G401.6 (cell line): ENCODE data around the gene FRMD4B.

ENCODE experiments used
- FAIRE-seq: peaks from 2 replicates; lab custom pipeline; 2012; peaks lifted over from hg19 to GRCh38; lab: Jason Lieb, UNC

The FRMD4B gene

DNA sequence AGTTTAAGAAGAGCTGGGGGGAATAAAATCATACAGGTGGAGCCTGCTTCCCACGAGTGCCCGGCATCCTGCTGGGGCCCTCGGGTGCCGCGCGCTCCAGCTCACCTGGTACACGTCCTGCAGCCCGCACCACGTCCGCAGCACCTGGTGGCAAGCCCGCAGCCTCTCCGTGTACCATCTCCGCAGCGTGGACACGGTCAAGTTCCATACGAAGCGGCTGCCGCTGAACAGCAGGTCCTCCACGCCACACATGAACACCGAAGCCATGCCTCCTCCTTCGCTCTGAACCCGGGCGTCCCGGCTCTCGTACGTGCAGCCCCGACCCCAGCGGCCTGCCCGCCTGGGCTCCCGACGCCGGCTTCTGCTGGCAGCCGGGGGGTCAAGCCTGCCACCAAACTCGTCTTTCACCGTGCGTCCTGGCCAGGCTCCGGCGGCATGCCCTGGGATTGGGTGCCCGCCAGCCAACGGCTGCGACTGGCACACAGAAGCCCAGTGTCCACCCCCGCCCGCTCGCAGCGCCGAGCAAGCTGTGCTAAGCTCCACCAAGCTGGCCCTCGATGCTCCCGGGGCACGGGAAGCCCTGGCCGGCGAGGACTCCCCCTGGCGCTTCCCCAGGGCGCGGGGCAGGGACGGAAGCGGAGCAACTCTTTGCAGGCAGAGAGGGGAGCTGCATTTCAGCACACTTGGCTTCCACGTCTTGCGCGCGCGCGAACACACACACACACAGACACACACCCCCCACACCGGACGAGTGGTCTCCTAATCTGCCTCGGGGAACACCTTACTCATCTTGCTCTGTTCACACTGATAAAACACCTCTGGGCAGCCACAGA is at the start of gene FRMD4B:
Gene FRMD4B (minus strand): TSS at position 366 of the 833 bp plus-strand sequence. CDS start 99 bp downstream, at position 267.
- no peak for FAIRE-seq

- FAIRE-seq, result no peak
Observed at GRCh38 chr3:69433969-69434325, 48.1 kb upstream of the FRMD4B start.

GRCh38 chr3:69433121-69433968 is 47.5 kb upstream of the FRMD4B start:
- no peak for FAIRE-seq

GRCh38 chr3:69428657-69429255 is 42.9 kb upstream of the FRMD4B start:
- FAIRE-seq, result no peak

- FAIRE-seq, result peak; percentile 90
Observed at GRCh38 chr3:69426967-69427304, 41.0 kb upstream of the FRMD4B start.

DNA sequence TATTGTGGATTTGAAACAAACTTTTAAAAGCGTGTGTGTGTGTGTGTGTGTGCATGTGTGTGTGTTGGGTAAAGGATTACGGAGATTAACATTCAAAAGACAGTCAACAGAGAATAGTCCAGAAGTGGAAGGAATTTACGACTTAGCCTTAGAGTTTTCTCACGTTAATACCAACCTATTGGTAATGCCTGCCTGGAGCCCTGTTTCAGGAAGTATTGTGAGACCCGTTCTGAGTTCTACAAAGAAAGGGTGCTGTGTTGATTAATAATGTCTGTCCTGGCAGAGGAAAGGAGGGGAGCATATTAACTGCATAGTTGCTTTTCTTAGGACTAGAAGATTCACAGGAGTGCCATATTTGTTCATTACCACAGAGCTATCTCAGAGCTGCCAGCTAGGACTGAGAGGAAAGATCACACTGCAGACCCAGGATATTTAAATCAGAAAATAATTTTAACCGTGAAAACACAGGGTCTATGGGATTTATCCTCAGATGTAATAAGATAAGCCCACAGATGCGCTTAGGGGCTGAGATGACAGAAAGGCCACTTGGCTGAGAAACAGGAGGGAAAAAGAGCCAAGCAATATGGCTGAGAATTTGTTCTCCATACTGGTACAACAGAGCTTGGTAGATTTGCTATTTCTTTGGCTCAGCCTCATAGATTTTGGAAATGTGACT is 40.5 kb upstream of the FRMD4B start:
- no peak for FAIRE-seq

- FAIRE-seq, result peak; percentile 79
Observed at GRCh38 chr3:69425249-69425648, 39.4 kb upstream of the FRMD4B start.

- no peak for FAIRE-seq
Observed at GRCh38 chr3:69423463-69424155, 37.7 kb upstream of the FRMD4B start.

DNA sequence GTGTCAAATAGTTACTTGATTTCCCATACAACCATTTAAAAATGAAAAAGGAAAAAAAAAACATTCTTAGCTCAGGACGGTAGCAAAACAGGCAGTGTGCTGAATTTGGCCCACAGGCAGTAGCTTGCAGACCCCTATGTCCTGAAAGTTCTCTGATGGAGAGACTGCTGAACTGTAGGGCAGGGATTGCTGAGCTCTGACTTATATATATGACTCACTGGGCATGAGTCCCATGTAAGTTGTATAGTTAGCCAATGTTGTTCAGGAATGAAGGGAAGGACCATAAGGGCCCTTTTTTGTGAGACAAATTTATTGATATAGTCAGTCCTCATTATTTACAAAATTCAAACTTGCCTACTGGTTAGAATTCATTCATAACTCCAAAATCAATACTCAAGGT is 36.9 kb upstream of the FRMD4B start:
- FAIRE-seq, result no peak

DNA sequence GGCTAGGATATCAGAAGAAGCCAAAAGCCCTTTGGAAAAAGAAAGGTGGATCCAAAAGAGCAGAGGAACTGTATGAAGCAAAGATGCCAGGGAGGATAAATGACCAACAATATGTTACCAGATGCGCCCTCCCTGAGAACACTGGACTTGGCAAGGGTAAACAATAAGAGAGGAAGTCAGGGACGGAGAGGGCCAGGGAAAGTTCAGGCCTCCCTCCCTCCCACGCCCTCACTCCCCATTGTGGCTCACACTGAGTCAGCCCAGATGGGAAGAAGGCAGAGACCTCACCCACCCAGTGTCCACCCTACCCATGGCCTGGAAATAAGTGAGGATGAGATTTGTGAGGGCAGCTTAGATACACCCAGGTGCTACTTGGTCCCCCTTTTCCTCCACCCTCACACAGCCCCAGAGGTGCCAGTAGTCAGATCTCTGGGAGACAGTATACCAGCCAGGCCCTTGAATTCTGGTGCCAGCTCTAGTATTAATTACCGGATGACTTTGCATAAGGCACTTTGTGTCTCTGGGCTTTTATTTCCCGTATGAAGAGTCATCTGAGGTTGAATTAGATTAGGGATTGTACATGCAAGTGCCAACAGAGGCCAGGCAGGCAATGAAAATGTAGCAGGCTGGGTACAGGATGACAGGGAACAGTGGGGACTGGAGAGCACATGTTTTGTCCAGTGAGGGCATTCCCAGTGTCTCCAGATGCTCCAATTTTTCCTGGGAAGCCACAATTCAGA is 35.1 kb upstream of the FRMD4B start:
- FAIRE-seq, result no peak

DNA sequence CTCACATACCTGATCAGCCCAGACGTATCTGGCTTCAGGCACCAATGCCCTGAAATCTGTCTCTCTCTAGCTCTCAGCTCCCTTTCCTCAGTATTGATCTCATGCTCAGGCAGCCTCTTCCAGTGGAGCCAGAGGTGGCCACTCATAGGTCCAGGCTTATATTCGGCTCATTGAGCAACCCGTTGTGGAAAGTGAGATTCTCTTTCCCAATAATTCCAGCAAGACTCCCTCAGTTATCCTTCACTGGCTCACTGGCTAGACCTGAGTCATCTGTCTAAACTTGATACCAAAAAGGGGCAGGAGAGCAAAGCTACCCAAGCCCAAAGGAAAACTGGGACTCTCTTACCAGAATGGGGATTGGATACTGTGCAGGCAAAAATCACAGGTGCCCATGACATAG is 33.4 kb upstream of the FRMD4B start:
- no peak for FAIRE-seq

DNA sequence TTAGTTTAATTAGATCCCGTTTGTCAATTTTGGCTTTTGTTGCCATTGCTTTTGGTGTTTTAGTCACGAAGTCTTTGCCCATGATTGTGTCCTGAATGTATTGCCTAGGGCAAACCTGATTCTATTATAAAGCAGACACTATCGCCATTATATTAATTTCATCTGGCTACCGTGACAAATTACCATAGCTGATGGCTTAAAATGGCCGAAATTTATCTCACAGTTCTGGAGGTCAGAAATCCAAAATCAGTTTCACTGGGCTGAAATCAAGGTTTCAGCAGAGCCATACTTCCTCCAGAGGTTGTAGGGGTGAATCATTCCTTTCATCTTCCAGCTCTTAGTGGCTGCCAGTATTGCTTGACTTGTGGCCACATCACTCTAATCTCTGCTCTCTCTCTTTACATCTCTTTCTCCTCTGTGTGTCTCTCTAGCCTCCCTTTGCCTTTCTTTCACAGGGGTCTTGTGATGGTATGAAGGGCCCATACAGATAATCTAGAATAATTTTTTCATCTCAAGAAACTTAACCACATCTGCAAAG is 31.7 kb upstream of the FRMD4B start:
- no peak for FAIRE-seq

GRCh38 chr3:69413551-69414207 is 27.8 kb upstream of the FRMD4B start:
- FAIRE-seq, result no peak

GRCh38 chr3:69411346-69411745 is 25.5 kb upstream of the FRMD4B start:
- FAIRE-seq, result no peak

DNA sequence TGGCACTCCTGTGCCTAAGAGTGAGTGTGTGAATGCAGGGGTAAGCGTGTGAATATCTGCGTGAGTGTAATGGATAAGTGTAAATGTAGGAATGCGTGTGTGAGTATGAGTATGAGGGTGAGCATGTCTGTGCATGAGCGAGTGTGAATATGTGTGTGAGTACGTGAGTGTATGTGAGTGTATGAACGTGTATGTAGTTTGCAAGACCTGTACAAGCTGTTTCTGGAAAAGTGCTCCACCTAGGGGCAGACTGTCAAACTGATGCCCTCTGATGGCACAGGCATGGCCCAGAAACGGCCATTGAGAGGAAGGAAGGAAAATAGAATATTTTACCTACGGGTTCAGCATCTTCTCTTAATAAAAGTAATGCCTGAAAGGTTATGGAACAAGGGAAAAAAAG is 24.4 kb upstream of the FRMD4B start:
- FAIRE-seq, result peak; percentile 47

DNA sequence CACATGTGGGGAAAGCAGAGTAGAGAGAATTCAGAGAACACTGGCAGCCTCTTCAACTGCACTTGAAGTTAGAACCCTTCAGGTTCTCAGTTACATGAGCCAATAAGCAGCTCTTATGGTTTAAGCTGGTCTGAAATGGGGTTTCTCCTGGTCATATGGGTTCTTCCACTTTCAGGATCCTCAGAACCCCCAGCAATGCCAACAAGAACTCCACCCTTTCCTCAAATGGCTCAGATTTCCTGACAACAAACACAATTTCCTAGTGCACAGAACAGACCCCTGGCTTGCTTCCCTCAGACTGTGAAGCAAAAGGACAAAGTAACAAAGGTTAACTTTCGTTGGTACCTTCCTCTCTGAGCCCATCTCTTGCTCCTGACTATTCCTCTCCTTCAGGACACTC is 23.9 kb upstream of the FRMD4B start:
- FAIRE-seq, result no peak

- FAIRE-seq, result no peak
Observed at GRCh38 chr3:69409011-69409410, 23.1 kb upstream of the FRMD4B start.

DNA sequence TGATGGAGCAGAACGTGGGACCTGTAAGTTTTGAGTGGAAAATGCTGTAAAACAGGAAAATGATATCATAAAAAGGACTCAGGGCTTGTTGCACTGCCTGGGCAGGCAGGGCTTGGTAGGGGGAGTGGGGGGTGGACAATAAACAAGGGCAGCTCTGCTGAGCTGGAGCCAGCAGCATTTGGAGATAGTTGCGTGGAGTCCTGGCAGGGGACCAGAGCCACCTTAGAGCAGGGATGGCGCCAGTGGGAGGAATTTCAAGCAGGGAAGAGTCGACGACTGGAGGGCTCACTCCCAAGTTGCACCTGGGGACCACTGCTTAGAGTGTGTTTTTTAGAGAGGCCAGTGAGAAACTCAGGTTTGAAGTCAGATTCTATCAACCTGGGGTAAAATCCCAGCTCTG is 22.7 kb upstream of the FRMD4B start:
- no peak for FAIRE-seq

DNA sequence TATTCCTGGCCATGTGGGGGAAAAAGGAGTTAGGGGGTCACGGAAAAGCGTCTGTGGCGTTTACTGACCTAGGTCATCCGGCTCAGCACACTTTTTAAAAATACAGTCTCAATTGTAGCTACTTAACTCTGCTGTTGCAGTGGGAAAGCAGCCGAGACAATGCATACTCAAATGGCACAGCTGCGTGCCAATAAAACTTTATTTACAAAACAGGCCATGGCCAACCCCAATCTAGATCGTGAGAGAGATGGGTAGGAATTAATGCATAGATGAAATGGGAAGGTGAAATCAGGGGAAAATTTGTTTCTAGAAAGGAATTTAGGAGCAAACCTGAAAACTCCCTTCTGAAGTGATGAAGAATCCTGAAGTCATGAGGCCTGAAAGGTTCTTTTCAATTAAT is 22.0 kb upstream of the FRMD4B start:
- FAIRE-seq, result no peak

GRCh38 chr3:69406163-69406562 is 20.3 kb upstream of the FRMD4B start:
- no peak for FAIRE-seq
